Heart left ventricle (tissue), 16 donors: ENCODE measurements around the gene POLR1G. TPM values are rescaled to one million over a fixed set of nuclear protein-coding genes. Genes with fewer than 3 reads are reported as not detected.
"Not testable (repeated sequence)": the region's sequence is repeated elsewhere in the genome, so short reads cannot be mapped to it uniquely, and the experiment has no call there.

Source experiments
- ATAC-seq, 4 donors: fragments of 200-7000 bp; cut with Tn5 transposase; one replicate each; pipeline ENCODE4 v1.9.1; 2020 to 2022; ENCODE audit warnings: moderate library complexity in 4 of 4, mild to moderate bottlenecking in 3 of 4, moderate number of reproducible peaks in 1 of 4
- DNase-seq, 5 donors: peaks; one replicate each; pipeline ENCODE4 v3.0.0-alpha.2; 2020
- H3K27ac ChIP-seq, 12 donors: fragments of 200-600 bp; sonication (generic) in 4 of 12; one replicate each; pipeline versions ENCODE4 v1.5.0 to v1.8.0; 2016 to 2022; ENCODE audit warnings: mild to moderate bottlenecking in 2 of 12
- H3K27me3 ChIP-seq, 9 donors: fragments of 200-600 bp; sonication (generic) in 2 of 9; one replicate each; pipeline versions ENCODE4 v1.5.1 to v1.8.0; 2016 to 2022; ENCODE audit warnings: mild to moderate bottlenecking in 3 of 9
- H3K36me3 ChIP-seq, 9 donors: fragments of 200-600 bp; sonication (generic) in 2 of 9; one replicate each; pipeline versions ENCODE4 v1.5.0 to v1.8.0; 2018 to 2022; ENCODE audit warnings: mild to moderate bottlenecking in 2 of 9
- H3K4me1 ChIP-seq, 12 donors: fragments of 200-600 bp; sonication (generic) in 4 of 12; one replicate each; pipeline versions ENCODE4 v1.5.0 to v1.8.0; 2016 to 2022; ENCODE audit warnings: mild to moderate bottlenecking in 3 of 12
- H3K4me3 ChIP-seq, 12 donors: fragments of 200-600 bp; sonication (generic) in 4 of 12; one replicate each; pipeline versions ENCODE4 v1.5.0 to v1.8.0; 2017 to 2022; ENCODE audit warnings: mild to moderate bottlenecking in 9 of 12, moderate library complexity in 4 of 12
- H3K9me3 ChIP-seq, 12 donors: fragments of 200-600 bp; sonication (generic) in 4 of 12; one replicate each; pipeline versions ENCODE4 v1.5.0 to v1.8.0; 2016 to 2022; ENCODE audit warnings: mild to moderate bottlenecking in 1 of 12
- POLR2A ChIP-seq, 2 donors: fragments of 450-650 bp; IDR thresholded peaks; one replicate each; pipeline ENCODE4 v1.6.1; 2017; ENCODE audit warnings: antibody characterized with exemption in 2 of 2, mild to moderate bottlenecking in 2 of 2, moderate library complexity in 2 of 2
- WGBS, 4 donors: extraction: QIAGEN DNeasy Blood & Tissue Kit in 2 of 4; methylation state at CpG; one replicate each; pipeline versions ENCODE4 v1.1.5 to v1.1.7; 2013 to 2018; 5-methylcytosine and 5-hydroxymethylcytosine counted together
- intact Hi-C, 10 donors: fragments of 100-400 bp; cut with DNase I; formaldehyde crosslinking; loops; one replicate each; pipeline versions ENCODE4 v1.11.1 to v1.14.2; 2022
- polyA plus RNA-seq, 2 donors: library from polyadenylated mRNA; stranded (reverse); fragments of 200-250 nt; gene quantifications; one replicate each; pipeline ENCODE4 v1.2.3, GENCODE V29; 2013
- total RNA-seq, 9 donors: library from RNA; depleted of rRNA in 2 of 9; stranded (reverse); fragments of >200 nt in 2 of 9; fragmentation: NEBNext Ultra II Directional in 3 of 9; extraction: Animal tissue kit (Norgen Biotek cat#: 25700) in 3 of 9; gene quantifications; one replicate each; pipeline versions ENCODE4 v1.1.0 to v1.2.4, GENCODE V29; 2016 to 2023
- TF ChIP-seq, protein P1 (sequence below), 12 donors: fragments of 200-600 bp; sonication (generic) in 4 of 12; IDR thresholded peaks; one replicate each; pipeline versions ENCODE4 v1.5.0 to v1.8.0; 2018 to 2022; ENCODE audit warnings: antibody characterized with exemption in 12 of 12, mild to moderate bottlenecking in 5 of 12
- donor health status: ischemic (EF 13 %, LVEDD 7.1; RV severe dilation, severe dysfunction).
- donor health status: healthy with polysubstance abuse.
- donor health status: DM: no; HTN: yes; CAD: no.
- donor health status: DM: no; HTN: no; CAD: no.
- donor health status: ischemic (EF 25% LVEDD 6.9; RV normal size, moderate dysfunction).
- donor health status: ischemic (EF 25% LVEDD 5.7; RV mildly dilated, moderate dysfunction).
- donor health status: healthy.
- donor health status: DM: yes; HTN: yes; CAD: no.
- donor health status: ischemic (EF 35%, LVEDD 5.7; RV mildly dilated, moderate dysfunction).
- donor health status: nonischemic (EF 11% LVEDD 7.7; RV severe dilation, severe dysfunction).
- donor health status: DM: yes; HTN: yes; CAD: no.
- donor health status: PGD.
- donor health status: ischemic (EF 29% LVEDD 5.4; RV normal size, mild dysfunction).
- donor health status: nonischemic (EF 23%, LVEDD 6.1; RV moderate dilation, normal function).

Gene POLR1G
- total and polyA plus RNA-seq, 11 donors, result 4.4 to 10.6 (median 6.9) TPM

DNA sequence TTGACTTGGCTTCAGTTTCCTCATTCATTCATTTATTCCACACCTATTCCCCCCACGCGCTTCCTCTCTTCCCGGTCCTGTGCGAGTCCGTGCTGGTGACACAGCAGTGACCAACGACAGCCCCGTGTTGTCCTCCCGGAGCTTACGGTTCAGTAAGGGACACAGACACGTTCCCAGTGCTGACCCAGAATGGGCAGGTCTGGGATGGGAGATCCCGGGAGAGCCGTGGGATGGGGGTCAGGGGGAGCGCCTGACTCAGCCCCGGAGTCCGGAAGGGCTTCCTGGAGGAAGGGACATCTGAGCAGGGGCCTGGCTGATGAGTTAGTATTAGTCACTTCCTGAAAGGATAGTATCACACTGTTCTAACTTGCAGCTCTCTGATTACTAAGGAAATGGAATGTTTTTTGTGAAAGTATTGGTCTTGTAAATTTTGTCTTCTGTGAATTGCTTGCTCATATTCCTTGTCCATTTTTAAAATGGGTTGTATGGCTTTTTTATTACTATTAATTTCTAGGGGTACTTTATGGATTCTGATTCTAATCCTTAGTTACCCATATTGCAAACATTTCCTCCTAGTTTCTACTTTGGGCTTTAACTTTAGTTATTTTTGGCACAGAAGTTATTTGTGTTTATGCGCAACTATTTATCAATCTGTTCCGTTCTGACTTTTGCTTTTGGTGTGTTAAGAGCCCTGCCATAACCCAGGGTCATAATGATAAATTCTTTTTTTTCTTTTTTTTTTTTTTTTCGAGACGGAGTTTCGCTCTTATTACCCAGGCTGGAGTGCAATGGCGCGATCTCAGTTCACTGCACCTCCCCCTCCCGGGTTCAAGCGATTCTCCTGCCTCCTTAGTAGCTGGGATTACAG lies 18.0 kb downstream of the POLR1G start:
- DNase-seq (peak; percentile 69 to 93 (median 73)), ATAC-seq (peak; percentile 40 to 66 (median 55))
- H3K36me3 ChIP-seq, result peaks cover 0 to 21% (median 9%) of the 10 kb centered on the region in 9 donors
- intact Hi-C loops, result loop anchor here in 3 of 10 donors (10.0 kb wide), 3 partner anchors 50 to 220 kb away; partner anchors contain the start of gene OPA3 (in 1 of the 3)
- H3K27me3 ChIP-seq, result peaks cover 0 to 6% (median 0%) of the 10 kb centered on the region in 9 donors
- H3K27ac ChIP-seq, result peak overlapping the region; percentile 66 to 98 (median 92)
- H3K4me3 ChIP-seq, result peak overlapping the region; percentile 38 to 83 (median 70)
- WGBS, 4 donors, result 10 to 18% (median 13%) methylated on average over 23 to 24 of the region's 24 CpGs
- H3K4me1 ChIP-seq, result peaks cover 2 to 73% (median 39%) of the 10 kb centered on the region in 12 donors
- no peaks in the 10 kb centered on the region for H3K9me3 ChIP-seq
- TF ChIP-seq, protein P1, sequence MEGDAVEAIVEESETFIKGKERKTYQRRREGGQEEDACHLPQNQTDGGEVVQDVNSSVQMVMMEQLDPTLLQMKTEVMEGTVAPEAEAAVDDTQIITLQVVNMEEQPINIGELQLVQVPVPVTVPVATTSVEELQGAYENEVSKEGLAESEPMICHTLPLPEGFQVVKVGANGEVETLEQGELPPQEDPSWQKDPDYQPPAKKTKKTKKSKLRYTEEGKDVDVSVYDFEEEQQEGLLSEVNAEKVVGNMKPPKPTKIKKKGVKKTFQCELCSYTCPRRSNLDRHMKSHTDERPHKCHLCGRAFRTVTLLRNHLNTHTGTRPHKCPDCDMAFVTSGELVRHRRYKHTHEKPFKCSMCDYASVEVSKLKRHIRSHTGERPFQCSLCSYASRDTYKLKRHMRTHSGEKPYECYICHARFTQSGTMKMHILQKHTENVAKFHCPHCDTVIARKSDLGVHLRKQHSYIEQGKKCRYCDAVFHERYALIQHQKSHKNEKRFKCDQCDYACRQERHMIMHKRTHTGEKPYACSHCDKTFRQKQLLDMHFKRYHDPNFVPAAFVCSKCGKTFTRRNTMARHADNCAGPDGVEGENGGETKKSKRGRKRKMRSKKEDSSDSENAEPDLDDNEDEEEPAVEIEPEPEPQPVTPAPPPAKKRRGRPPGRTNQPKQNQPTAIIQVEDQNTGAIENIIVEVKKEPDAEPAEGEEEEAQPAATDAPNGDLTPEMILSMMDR (IDR thresholded peaks at IDR 0.05), result no peak
- peak in 1 of 2 donors; percentile 9 for TF ChIP-seq POLR2A (IDR thresholded peaks at IDR 0.05)

DNA sequence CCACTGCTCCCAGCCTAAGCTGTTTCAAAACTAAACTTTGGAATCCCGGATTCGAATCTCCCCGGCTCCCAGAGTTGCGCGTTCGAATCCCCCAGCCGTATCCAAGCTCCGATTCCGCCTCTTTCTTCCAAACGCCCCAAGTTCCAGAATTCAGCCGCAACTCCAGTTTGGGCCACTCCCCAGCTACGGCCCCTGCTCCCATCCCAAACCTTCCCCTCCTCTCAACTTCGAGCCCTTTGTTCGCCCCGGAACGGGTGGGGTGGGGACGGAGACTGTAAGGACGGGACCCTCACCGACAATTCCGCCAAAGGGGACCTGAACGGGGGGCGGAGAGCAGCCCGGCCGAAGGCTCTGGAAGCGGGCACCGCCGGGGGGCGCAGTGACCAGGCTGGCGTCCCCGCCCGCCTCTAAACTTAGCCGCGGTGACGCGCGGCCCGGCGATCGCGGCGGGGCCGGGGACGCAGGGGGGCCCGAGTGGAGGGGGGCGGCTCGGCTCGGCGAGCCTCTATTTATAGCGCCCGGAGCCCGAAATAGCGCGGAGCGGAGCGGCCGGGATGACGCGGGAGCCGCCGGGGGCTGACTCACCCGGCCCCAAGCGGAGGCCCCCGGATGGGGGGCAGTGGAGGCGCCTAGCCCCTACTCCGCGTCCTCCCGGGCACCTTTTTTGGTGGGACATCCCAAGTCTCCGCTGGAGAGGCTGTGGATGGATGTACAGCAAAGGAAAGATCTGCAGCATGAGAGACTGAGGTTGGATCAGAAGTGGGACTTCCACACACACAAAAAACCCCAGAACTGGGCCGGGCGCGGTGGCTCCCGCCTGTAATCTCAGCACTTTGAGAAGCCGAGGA lies 22.2 kb downstream of the POLR1G start:
- no peaks in the 10 kb centered on the region for H3K9me3 ChIP-seq
- no peaks in the 10 kb centered on the region for H3K36me3 ChIP-seq
- DNase-seq, result peak; percentile 80 to 89 (median 85)
- 1 to 4% (median 1%) methylated on average over 28 to 73 of the region's 73 CpGs for WGBS, 4 donors
- intact Hi-C loops, result loop anchor here in 5 of 10 donors (1.0 to 10.0 kb wide), 5 partner anchors 11 to 216 kb away; partner anchors contain the start of gene OPA3 (in 1 of the 5)
- H3K27ac ChIP-seq, result peak overlapping the region; percentile 62 to 93 (median 87)
- peak in 1 of 2 donors; percentile 66 for TF ChIP-seq POLR2A (IDR thresholded peaks at IDR 0.05)
- TF ChIP-seq, protein P1 (IDR thresholded peaks at IDR 0.05), result peak in 11 of 12 donors; percentile 3 to 69 (median 56)
- peak overlapping the region in 11 of 12 donors; percentile 29 to 65 (median 53) for H3K4me3 ChIP-seq
- ATAC-seq, result peak; percentile 35 to 87 (median 72)
- H3K4me1 ChIP-seq, result peaks cover 0 to 58% (median 30%) of the 10 kb centered on the region in 12 donors
- peaks cover 0 to 6% (median 0%) of the 10 kb centered on the region in 9 donors for H3K27me3 ChIP-seq

DNA sequence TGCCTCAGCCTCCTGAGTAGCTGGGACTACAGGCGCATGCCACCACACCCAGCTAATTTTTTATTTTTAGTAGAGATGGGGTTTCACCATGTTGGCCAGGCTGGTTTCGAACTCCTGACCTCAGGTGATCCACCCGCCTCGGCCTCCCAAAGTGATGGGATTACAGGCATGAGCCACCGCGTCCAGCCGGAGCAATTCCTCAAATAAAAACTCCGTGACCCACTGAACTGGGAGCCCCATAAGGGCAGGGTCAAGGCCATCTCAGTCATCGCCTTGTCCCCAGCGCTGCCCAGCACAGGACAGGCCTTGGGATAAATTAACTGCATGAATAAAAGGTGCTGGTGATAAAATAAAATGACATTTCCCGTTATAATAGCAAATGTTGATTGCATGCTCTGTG lies 23.5 kb downstream of the POLR1G start:
- not testable (repeated sequence) for H3K4me3 ChIP-seq, H3K9me3 ChIP-seq, ATAC-seq, H3K36me3 ChIP-seq, H3K27me3 ChIP-seq
- 60 to 68% (median 66%) methylated on average over 11 of the region's 11 CpGs for WGBS, 4 donors
- H3K27ac ChIP-seq, result peak overlapping the region in 10 of 12 donors; percentile 34 to 93 (median 87)
- DNase-seq, result peak in 1 of 5 donors; percentile 21
- intact Hi-C loops, result loop anchor here in 8 of 10 donors (2.0 to 10.0 kb wide), 5 partner anchors 45 to 215 kb away; partner anchors contain the start of gene OPA3 (in 1 of the 8)
- peaks cover 0 to 45% (median 21%) of the 10 kb centered on the region in 12 donors for H3K4me1 ChIP-seq

DNA sequence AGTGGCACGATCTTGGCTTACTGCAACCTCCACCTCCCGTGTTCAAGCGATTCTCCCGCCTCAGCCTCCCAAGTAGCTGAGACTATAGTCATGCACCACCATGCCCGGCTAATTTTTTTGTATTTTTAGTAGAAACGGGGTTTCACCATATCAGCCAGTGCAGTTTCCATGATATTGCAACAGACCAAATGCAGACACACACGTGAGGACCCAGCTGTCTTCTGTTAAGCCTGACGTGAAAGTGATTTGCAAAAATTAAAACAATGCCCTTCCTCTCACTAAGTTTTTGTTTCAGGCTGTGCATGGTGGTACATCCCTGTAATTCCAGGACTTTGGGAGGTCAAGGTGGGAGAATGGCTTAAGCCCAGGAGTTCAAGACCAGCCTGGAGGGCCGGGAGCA lies 24.6 kb downstream of the POLR1G start:
- peak in 1 of 5 donors; percentile 21 for DNase-seq
- ATAC-seq, H3K36me3 ChIP-seq, H3K27me3 ChIP-seq, H3K9me3 ChIP-seq, H3K27ac ChIP-seq, H3K4me3 ChIP-seq: not testable (repeated sequence)
- H3K4me1 ChIP-seq, result peaks cover 0 to 35% (median 16%) of the 10 kb centered on the region in 12 donors
- intact Hi-C loops, result loop anchor here in 5 of 10 donors (10.0 kb wide), 2 partner anchors 134 to 214 kb away; no protein-coding TSS in a partner anchor
- 53 to 63% (median 61%) methylated on average over 9 of the region's 9 CpGs for WGBS, 4 donors

DNA sequence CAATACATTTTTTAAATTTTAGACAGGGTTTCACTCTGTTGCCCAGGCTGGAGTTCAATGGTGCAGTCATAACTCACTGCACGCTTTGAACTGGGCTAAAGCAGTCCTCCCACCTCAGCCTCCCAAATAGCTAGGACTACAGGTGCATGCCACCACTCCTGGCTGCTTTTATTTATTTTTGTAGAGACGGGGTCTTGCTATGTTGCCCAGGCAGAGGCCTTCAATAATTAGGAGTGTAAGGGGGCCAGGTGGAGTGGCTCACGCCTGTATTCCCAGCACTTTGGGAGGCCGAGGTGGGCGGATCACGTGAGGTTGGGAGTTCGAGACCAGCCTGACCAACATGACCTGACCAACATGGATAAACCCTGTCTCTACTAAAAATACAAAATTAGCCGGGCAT lies 26.1 kb downstream of the POLR1G start:
- WGBS, 4 donors, result 83 to 95% (median 95%) methylated on average over 8 of the region's 8 CpGs
- not testable (repeated sequence) for H3K27me3 ChIP-seq, H3K4me3 ChIP-seq, ATAC-seq, H3K27ac ChIP-seq, H3K36me3 ChIP-seq, H3K9me3 ChIP-seq
- intact Hi-C loops, result loop anchor here in 5 of 10 donors (10.0 kb wide), 2 partner anchors 132 to 212 kb away; no protein-coding TSS in a partner anchor
- H3K4me1 ChIP-seq, result peaks cover 0 to 22% (median 12%) of the 10 kb centered on the region in 12 donors
- DNase-seq, result peak in 1 of 5 donors; percentile 2
